Erythroblast (primary cell): ENCODE data around the gene MRNIP.

Experiments
- GATA1 ChIP-seq: IDR thresholded peaks from 2 replicates; pipeline ENCODE4 v1.6.1; 2011; ENCODE audit warnings: low read depth, mild to moderate bottlenecking, control low read depth, low read length, moderate library complexity
- POLR2A ChIP-seq: IDR thresholded peaks from 2 replicates; pipeline ENCODE4 v1.6.1; 2011; ENCODE audit warnings: mild to moderate bottlenecking, low read length

DNA sequence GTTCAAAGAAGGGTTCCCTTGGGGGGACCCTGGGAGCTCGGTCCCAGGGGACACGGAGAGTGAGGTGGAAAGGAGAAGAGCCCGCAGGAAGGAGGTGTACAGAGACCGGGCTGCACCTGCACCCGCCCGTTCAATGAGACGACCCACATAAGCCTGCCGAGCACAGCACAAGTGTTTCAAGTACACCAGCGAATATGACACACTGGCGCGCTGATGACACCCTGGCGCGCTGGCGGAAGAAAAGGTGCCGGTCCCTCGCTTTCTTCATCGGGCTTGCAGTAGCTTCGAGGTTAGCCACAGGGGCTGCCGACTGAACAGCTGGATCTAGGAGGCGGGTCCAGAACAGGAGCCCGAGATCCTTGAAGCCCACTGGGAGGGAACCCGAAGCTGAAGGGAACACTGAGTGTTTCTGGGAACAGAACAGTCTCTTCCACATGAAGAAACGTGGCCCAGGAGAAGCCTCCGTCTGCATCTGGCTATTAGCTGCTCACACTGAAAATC is 47.7 kb upstream of the MRNIP start:
- no peak for TF ChIP-seq GATA1
- TF ChIP-seq POLR2A, result no peak
